Activated CD4-positive, CD25-positive, alpha-beta regulatory T cell treated with anti-CD3 and anti-CD28 coated beads, Interleukin-2, amount 50 U/mL, for 16 hours (primary cell): Measurements from ENCODE around the gene TRPM3.

Experiments
- DNase-seq: peaks from one replicate; pipeline ENCODE4 v3.0.0-alpha.2; 2020; ENCODE audit warnings: low read depth, low spot score

The TRPM3 gene

DNA sequence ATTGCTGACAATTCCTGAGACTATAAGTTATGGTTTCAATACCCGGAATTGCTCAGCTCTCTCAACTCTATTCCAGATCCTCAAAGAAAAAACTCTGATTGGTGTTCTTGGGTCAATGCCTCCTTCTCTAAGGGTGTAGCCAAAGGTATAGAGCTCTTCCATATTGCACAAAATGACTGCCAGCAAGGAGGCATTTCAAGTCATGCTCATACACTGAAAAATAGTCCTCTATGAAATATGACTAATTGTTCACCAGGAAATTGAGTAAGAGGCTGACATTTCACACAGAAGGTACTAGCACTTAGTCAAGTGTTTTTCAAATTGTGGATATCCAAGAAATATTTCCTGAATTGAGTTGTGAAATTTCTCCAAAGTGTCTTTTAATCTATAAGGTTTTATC lies 595.9 kb downstream of the TRPM3 start:
- DNase-seq, result no peak

DNA sequence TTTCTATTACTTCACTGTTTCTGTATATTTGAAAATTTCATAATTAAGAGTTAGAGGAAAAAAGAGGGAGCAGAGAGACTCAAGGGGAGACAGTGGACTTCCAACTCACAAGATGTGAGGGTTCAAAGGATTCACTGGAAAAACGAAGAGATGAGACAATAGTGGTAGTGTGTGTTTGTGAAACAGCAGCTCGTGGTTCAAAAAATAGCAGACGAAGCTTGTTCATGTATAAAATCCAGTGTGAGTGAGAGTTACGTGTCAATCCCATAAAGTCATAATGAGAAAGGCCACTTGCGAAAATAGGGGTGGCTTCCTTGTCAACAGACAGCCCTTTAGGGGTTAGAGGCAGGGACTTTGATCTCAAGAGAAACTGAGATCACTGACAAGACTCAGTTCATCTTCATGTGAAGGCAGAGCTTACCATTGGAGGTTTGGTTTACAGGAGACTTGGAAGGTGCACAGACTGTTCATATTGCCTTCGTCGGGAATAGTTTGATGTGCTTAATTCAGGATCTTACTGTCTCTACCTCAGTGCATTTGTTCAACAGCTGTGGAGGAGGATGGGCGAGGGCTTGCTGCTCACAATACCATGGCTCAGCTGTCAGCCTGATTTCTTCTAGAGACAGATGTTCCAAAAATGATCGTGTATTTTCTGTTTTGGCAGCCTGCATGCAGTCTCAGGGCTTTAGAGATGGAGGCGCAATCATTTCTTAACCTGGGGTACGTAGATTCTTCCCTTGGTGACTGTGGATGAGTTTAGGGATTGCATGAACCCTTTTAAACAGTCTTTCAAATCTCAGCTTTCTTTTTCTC lies 601.3 kb downstream of the TRPM3 start:
- no peak for DNase-seq

DNA sequence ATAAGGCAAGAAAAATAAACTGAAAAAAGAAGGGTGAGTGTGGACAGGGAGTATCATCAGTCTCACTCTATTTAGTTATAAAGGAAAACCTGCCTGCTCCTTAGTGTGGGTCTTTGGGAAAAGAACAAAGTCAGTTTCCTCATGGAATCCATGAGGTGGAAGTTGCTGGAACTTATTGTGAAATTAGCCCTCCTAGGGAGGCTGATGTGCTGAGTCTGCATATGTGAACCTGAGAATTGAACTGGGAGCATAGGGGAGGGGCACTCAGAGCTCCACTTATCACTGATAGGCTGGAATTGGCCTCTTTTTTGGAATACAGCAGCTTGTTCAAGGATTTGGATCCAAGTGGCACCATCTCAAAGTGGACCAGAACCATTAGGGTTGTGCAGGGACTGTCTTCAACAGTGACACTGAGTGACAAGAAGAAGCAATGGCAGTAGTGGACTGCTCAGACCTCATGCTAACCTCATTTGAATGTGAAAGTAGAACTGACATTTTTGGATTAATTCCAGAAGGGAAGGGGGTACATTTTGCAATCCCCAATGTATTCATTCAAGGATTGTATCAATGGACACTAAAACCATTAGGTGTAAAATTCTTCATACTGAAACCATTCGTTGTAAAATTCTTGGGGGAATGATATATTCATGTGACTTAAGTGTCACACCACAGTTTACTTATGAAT lies 603.4 kb downstream of the TRPM3 start:
- DNase-seq, result no peak

DNA sequence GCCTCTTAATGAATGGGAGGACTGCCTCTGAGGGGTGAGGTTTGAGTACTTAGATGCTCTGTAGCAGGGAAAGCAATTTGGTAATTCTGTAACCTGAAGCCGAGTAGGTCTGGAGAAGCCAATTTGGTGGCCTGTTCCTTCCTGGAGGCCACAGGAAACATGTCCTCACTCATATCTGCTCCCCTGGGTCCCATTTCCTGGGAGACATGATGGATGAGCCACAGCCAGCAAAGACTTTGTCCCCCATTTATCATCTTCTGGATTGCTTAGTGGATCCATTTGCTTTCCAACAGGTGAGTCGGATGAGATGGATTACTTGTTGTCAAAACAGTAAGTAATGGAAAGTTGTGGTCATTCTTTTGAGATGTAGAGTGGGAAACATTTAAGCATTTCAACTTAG lies 607.1 kb downstream of the TRPM3 start:
- no peak for DNase-seq

DNA sequence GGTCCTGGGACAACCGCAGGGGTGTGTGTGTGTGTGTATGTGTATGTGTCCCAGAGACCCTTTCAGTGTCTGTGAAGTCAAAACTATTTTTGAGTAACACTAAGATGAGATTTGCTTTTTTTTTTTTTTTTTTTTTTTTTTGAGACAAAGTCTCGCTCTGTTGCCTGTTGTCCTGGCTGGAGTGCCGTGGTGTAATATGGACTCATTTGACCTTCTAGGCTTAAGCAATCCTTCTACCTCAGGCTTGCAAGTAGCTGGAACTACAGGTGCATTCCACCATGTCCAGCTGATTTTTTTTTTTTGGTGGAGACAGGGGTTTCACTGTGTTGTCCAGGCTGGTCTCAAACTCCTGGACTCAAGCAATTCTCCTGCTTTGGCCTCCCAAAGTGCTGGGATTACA lies 609.6 kb downstream of the TRPM3 start:
- DNase-seq, result no peak

DNA sequence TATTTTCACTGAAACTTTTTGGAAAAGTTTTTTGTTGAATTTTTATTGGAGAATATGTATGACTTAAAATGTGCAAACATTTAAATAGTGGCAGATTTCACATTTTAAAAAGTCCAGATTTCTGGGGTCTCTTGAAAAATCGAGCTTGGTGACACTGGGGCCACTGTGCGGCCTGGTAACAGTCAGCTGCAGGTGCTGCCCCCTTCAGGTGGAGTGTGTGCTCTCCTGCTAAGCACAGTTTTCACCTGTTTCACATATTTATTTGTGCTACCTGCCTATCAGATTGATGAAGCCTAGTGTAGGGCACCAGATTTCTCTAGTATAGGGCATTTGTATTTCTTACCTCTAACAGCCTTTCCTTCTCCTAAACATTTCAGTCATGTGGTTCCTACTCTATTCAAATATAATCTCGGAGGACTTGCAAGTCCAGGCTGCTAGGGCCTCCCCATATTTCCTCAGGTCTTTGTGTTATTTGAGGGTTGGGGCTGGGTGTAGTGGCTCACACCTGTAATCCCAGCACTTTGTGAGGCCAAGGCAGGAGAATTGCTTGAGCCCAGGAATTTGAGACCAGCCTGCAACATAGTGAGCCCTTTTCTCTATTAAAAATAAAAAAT lies 611.2 kb downstream of the TRPM3 start:
- DNase-seq, result no peak

DNA sequence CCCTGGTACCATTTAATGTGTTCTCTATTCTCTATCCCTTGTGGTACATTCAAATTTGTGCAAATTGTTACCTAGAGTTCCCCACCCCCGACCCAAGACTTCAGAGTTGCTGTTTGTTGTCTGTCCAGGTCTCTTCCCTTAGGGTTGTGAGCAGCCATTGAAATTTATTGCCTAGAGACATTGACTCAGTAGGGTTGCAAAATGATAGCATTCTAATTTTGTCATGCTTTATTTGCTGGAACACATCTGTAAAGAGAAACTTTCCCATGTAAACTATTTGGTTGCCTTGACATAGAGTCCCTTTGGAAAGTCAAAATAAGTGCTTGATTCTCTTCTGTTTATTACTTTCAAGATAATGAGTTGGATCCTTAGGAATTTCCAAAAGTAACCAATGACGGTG lies 615.3 kb downstream of the TRPM3 start:
- no peak for DNase-seq

DNA sequence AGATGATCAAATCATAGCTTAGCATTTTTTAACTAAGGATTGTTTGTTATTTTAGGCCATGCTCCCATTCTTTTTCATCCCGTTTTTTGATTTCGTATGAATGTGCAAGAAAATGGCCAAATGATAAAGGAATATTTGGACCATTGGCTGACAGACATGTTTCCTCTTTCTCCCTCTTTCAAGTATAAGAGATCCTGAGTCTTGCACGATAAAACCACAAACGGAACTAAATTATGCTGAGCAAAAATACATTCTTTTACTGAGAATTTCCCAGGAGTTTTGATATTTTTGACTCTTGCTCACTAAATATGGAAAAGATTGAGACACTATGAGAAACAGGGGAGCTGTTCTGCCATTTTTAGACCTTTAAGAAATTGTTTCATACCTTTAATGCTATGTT lies 616.6 kb downstream of the TRPM3 start:
- DNase-seq, result no peak

DNA sequence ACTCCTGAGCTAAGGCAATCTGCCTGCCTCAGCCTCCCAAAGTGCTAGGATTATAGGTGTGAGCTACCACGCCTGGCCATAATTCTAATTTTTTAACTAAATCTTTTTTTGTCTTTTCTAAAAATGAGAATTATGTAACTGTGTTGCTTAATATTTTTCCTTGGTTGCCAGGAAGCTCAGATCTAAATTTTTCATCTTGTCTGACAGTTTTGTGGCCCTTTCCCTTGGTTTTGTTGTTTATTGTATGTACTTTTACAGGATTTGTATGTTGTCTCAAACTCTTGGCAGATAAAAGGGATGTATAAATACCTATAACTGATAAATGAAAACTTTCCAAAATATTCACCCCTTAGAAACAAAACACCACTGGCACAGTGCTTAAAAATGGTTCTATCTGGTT lies 618.7 kb downstream of the TRPM3 start:
- no peak for DNase-seq

DNA sequence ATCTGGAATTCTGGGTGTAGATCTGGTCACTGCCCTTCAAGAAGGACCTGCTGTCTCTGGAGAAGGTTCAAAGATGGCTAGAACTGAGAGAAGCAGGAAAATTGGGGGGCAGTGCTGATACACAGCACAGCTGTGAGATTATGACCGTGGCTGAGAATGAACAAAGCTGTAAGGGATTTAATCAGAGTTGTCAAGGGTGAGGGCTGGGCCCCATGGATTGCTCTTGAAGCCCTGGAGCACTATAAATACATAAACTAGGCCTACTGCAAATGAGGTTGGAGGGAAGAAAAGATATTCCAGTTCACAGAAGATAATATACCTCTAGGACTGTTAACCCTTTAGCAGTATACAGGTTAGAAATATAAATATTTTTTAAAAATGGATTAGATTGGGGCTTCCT lies 620.6 kb downstream of the TRPM3 start:
- no peak for DNase-seq

DNA sequence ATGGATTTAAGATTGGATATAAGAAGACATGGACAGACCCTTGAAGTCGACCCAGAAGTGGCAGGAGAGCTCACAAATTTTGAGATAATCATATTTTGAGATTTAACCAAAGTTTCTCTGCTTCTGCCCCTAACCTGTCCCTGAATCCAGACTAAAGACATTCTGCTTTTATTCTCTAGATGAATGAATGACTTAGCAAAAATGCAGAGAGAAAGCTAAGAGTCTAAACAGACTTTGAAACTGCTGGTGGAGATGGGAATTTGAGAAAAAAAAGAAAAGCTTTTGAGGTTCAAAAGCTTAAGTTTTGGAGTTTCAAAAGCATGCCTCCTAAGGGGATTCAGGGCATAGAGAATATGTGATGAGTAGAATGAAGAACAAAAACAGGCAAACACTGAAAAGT lies 621.8 kb downstream of the TRPM3 start:
- no peak for DNase-seq

DNA sequence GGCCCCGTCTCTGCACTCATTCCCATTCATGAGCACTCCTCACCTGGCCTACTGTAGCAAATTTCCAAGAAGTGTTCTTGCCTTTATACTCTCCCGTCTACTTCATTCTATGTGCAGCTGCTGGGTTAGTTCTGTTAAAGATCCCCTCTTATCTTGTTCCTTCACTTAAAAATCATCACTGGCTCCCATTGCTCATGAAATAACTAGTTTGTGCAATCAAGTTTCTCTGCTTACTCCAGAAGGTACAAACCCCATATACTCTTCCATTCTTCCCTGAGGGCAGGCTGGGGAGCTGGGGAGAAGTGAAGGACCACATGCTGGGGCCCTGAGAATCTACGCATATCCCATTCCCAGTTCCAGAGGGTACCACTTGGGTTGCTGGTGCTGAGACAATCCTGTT lies 622.6 kb downstream of the TRPM3 start:
- no peak for DNase-seq

DNA sequence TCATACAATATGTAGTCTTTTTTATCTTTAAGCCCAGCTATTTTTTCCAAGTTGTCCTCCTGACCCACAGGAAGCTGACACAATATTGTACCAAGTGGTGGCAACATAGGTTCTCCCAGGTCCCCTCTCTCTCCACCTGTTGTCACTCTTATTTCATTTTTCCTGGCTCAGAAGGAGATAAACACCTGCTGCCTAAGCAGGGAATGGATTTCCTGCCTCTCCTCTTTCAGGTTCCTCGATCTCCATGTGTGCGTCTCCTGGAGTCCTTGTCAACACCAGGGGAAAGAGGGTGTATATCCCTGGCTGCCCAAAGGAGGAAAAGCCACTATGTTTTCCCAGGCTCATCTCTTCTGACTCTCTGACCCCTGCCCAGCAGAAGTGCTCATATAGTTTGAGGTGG lies 625.2 kb downstream of the TRPM3 start:
- DNase-seq, result no peak

DNA sequence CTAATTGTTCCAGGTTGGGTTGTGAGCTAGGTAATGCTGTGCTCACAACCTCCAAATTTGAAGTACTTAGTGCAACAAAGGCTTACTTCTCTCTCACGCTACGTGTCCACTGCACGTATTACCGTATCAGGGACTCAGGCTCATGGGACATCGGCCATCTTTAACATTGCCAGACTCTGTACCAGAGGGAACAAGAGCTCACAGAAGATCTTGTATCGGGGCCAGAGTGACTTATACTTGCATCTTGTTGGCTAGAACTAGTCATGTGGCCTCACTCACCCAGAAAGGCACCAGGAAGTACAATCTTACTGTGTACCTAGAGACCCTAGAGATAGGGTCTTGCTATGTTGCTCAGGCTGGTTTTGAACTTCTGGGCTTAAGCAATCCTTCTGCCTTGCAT lies 625.9 kb downstream of the TRPM3 start:
- no peak for DNase-seq

DNA sequence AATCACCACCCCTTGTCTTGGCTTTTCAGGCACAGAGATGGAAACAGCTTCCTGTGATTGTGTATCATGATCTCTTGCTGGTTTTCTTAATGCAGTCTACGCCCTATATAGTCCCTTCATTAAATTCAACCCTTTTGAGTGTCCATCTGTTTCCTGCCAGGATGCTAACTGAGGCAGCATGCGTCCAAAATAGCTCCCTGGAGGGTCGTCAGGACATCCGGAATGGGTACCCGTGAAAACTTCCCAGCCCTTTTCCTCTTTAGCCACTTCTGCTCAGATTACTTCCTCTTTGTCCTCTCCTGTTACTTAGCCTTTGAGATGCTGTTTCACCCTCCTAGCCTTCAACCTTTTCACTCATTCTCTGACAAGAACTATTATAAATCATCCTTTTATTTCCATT lies 627.2 kb downstream of the TRPM3 start:
- DNase-seq, result no peak

DNA sequence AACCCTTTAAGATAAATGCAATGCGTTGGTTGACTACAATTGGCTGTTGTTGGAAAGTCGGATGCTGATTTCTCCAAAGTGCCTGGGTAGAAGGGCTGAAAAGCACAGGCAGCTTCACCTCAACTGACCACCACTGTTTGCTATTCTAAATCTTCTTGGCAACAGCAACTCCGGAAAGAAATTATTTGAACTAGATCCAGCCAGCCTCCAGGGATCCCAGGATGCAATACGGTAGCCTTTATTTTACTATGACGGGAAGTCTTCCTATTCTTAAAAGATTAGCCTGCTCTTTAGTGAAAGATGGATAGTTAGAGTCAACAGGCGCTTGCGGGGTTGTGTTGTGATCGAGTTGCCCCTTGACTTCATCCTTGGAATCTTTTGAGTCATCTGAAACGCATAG lies 628.4 kb downstream of the TRPM3 start:
- DNase-seq, result no peak

DNA sequence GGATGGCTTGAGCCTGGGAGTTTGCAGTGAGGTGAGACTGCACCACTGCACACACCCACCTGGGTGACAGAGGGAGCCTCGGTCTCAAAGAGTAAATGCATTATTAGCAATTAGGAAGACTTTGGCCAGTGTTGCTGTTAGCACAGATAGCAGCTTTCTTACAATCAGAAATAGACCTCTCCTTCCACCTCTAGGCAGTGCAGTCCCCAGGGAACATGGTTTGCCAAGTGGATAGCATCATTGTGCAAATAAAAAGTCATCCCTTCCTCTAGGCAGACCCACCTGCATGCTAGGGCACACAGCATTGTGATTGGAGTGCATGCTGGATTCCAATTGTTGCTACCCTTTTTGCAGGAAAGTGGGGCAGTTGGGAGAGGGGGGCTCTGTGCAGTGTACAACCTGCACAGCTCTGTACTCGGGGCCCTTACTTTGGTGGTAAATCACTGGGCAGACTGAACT lies 629.1 kb downstream of the TRPM3 start:
- no peak for DNase-seq

DNA sequence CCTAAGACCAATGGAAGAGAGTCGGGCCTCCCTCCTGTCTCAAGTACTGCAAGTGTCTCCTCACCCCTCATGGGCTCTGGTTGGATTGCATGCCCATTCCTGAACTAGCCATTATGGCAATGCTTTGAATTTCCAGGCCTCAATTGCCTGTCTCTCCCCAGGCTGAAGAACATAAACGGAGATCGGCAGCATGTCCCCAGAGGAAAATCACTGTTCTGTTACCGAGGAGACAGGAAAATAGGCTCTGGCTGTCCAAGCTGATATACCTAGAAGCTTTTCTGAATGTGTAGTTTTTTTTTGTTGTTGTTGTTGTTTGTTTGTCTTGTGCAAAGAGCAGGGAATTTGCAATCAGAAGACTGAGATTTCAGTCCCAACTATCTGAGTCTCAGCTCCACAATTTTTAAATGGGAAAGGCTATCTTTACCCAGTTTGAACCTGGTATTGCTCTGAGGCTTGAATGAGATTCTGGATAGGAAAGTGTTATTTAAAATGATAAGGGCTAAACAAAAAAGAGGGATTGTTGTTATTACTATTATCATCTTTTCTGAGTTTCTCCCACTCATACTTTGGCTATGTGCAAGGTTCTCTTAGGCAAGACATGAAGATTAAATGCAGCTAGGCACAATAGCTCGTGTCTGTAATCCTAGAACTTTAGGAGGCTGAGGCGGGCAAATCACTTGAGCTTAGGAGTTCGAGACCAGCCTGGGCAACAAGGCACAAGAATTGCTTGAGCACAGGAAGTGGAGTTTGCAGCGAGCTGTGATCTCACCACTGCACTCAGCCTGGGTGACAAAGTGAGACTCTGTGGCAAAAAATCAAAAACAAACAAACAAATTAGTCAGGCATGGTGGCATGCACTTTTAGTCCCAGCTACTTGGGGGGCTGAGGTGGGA lies 629.7 kb downstream of the TRPM3 start:
- no peak for DNase-seq

DNA sequence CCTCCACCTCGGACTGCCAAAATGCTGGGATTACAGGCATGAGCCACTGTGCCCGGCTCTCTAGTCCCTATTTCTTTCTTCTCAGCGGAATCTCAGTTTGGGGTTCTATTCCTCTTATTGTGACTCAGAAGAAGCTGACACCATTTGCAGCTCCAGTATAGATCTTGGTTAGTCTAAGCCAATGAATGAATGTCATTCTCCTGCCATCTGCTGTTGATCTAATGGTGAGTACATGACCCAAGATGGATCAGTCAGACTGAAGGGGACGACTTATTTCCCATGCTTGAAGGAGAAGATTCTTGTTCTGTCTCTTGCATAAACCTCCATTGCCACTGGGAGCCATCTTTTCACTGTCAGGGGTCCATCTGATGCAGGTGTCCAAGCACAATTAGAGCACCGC lies 630.9 kb downstream of the TRPM3 start:
- no peak for DNase-seq

DNA sequence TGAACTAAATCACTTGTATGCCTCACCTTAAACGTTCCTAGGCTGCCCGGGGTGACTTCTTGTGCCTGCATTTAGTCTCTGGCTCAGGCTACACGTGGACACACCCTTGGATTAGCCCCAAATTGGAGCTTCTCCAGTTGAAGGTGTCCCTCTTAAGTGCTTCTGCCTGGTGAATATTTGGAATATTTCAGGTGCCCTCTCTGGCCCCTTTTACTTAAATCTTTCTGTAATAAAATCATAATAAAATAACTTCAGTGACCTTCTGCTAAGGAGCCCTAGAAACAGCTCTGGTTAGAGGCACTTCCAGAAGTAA lies 632.7 kb downstream of the TRPM3 start:
- no peak for DNase-seq

DNA sequence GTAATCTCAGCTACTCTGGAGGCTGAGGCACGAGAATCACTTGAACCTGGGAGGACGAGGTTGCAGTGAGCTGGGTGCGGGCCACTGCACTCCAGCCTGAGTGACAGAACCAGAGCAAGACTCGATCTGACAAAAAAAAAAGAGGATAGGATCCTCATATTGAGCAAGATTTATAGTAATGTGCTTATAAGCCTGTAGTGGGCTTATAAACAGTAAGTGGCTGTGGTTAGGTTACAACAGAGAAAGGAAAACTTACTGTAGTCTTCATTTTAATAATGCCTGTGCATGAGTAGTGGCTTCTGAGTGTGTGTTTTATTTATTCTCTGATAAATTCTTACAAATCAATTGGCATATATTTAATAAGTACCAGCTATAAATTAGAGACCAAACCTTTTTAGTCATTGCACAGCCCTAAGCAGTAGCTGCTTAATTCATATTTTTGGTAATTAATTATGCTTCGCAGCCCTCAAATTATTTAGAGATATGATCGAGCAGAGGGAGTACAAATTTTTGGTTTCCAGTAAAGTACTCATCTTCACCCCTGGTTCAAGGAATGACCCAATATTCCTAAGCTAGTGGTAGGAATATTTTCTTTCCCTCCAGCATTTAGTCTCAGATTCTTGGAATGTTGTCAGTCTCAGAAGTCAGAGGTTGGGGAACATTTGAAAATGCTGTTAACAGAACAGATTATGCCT lies 633.2 kb downstream of the TRPM3 start:
- DNase-seq, result no peak
